HG03565 (cell line): Measurements from ENCODE around the gene ZFR2.
"Not testable (repeated sequence)": the region's sequence is repeated elsewhere in the genome, so short reads cannot be mapped to it uniquely, and the experiment has no call there.

Source experiments
- ATAC-seq: cut with Tn5 transposase; IDR thresholded peaks from one replicate; pipeline ENCODE4 v1.9.1; 2021; ENCODE audit warnings: mild to moderate bottlenecking, moderate library complexity; ENCODE audit not compliant: unreplicated experiment

ZFR2 gene

DNA sequence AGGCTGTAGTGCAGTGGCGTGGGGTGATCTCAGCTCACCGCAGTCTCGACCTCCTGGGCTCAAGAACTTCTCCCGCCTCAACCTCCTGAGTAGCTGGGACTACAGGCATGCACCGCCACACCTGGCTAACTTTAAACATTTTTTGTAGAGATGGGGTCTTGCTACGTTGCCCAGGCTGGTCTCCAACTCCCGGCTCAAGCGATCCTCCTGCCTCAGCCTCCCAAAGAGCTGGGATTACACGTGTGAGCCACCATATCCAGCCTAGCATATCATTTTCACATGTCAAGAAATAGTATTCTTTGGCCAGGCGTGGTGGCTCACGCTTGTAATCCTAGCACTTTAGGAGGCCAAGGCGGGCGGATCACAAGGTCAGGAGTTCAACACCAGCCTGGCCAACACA lies 110.5 kb downstream of the ZFR2 start:
- not testable (repeated sequence) for ATAC-seq

DNA sequence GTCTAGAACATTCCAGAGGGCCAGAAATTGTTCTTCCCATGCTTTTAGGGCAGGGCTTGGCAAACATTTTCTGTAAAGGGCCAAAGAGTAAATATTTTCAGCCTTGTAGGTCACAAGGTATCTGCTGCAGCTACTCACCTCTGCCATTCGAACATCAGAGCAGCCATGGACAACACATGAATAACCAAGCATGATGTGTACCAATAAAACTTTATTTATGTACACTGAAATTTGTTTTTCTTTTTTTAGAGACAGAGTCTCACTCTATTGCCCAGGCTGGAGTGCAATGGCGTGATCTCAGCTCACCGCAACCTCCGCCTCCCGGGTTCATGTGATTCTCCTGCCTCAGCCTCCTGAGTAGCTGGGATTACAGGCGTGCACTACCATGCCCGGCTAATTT lies 111.1 kb downstream of the ZFR2 start:
- not testable (repeated sequence) for ATAC-seq
